CD14-positive monocyte (primary cell): ENCODE measurements around the gene DMC1. TPM values are rescaled to one million over a fixed set of nuclear protein-coding genes. Genes with fewer than 3 reads are reported as not detected.

Experiments used
- DNase-seq, 3 donors: peaks; one replicate each; pipeline ENCODE4 v3.0.0-alpha.2; 2011 to 2022
- H2AFZ ChIP-seq: 2 replicates; pipeline ENCODE4 v1.6.0; 2012; ENCODE audit warnings: mild to moderate bottlenecking, low read depth, low read length, inconsistent platforms; ENCODE audit not compliant: insufficient read depth, poor library complexity, severe bottlenecking
- H3K27ac ChIP-seq, 2 donors: 1 replicate in 1 of 2; 2 replicates in 1 of 2; pipeline ENCODE4 v1.5.1; 2012 to 2013; ENCODE audit warnings: low read length in 2 of 2, control low read depth in 1 of 2, inconsistent platforms in 1 of 2, low read depth in 1 of 2, mild to moderate bottlenecking in 1 of 2
- H3K27me3 ChIP-seq, 2 donors: one replicate each; pipeline versions ENCODE4 v1.6.0 to v1.6.1; 2011 to 2013; ENCODE audit warnings: low read length in 2 of 2; ENCODE audit not compliant: control insufficient read depth in 2 of 2, insufficient read depth in 2 of 2
- H3K36me3 ChIP-seq, 2 donors: replicated peaks in 1 of 2; 1 replicate in 1 of 2; 2 replicates in 1 of 2; pipeline versions ENCODE4 v1.5.1 to v1.6.1; 2012 to 2013; ENCODE audit warnings: low read length in 2 of 2, control low read depth in 1 of 2, inconsistent platforms in 1 of 2, mild to moderate bottlenecking in 1 of 2; ENCODE audit not compliant: insufficient read depth in 2 of 2, control insufficient read depth in 1 of 2
- H3K4me1 ChIP-seq, 2 donors: 1 replicate in 1 of 2; 2 replicates in 1 of 2; pipeline versions ENCODE4 v1.5.1 to v1.6.1; 2012 to 2013; ENCODE audit warnings: low read length in 2 of 2, control low read depth in 1 of 2, inconsistent platforms in 1 of 2, mild to moderate bottlenecking in 1 of 2, moderate library complexity in 1 of 2; ENCODE audit not compliant: insufficient read depth in 2 of 2, control insufficient read depth in 1 of 2
- H3K4me2 ChIP-seq: replicated peaks from 2 replicates; pipeline ENCODE3; 2012; ENCODE audit warnings: low read length, moderate library complexity, mild to moderate bottlenecking; ENCODE audit not compliant: poor library complexity, severe bottlenecking; ENCODE audit errors: extremely low read depth
- H3K4me3 ChIP-seq, 3 experiments: fragments of 200-600 bp in 1 of 3; sonication (generic) in 1 of 3; replicated peaks in 1 of 3; 1 replicate in 2 of 3; 2 replicates in 1 of 3; pipeline ENCODE4 v1.5.1; 2011 to 2013; ENCODE audit warnings: low read length in 3 of 3, mild to moderate bottlenecking in 3 of 3, control low read depth in 2 of 3, low read depth in 2 of 3, inconsistent platforms in 1 of 3, moderate library complexity in 1 of 3
- H3K79me2 ChIP-seq: 2 replicates; pipeline ENCODE4 v1.6.0; 2012; ENCODE audit warnings: mild to moderate bottlenecking, control low read depth, inconsistent platforms, low read length, moderate library complexity; ENCODE audit not compliant: insufficient read depth
- H3K9ac ChIP-seq: 2 replicates; pipeline ENCODE4 v1.6.0; 2017; ENCODE audit warnings: low read length, mild to moderate bottlenecking; ENCODE audit not compliant: insufficient read depth, poor library complexity, severe bottlenecking
- H3K9me3 ChIP-seq, 2 donors: replicated peaks in 1 of 2; 1 replicate in 1 of 2; 2 replicates in 1 of 2; pipeline versions ENCODE4 v1.5.1 to v1.6.1; 2012 to 2013; ENCODE audit warnings: low read length in 2 of 2, control low read depth in 1 of 2; ENCODE audit not compliant: control insufficient read depth in 1 of 2, insufficient read depth in 1 of 2
- H4K20me1 ChIP-seq: 2 replicates; pipeline ENCODE4 v1.6.0; 2012; ENCODE audit warnings: mild to moderate bottlenecking, low read length, control low read depth, moderate library complexity; ENCODE audit not compliant: insufficient read depth
- H3K27ac Mint-ChIP-seq, 7 donors: one replicate each; pipeline ENCODE4 v1.8.0; 2020; ENCODE audit warnings: mild to moderate bottlenecking in 7 of 7, mixed read lengths in 7 of 7, moderate library complexity in 6 of 7, inconsistent platforms in 2 of 7
- H3K27me3 Mint-ChIP-seq, 3 donors: one replicate each; pipeline ENCODE4 v1.8.0; 2021 to 2022; ENCODE audit warnings: low read depth in 3 of 3, mild to moderate bottlenecking in 3 of 3, mixed read lengths in 3 of 3, moderate library complexity in 3 of 3, inconsistent platforms in 1 of 3
- H3K36me3 Mint-ChIP-seq, 2 donors: one replicate each; pipeline ENCODE4 v1.8.0; 2020; ENCODE audit warnings: mixed read lengths in 2 of 2, inconsistent platforms in 1 of 2, mild to moderate bottlenecking in 1 of 2
- H3K4me1 Mint-ChIP-seq: one replicate; pipeline ENCODE4 v1.8.0; 2020; ENCODE audit warnings: mild to moderate bottlenecking, mixed read lengths
- H3K4me3 Mint-ChIP-seq, 2 donors: one replicate each; pipeline ENCODE4 v1.8.0; 2020; ENCODE audit warnings: mild to moderate bottlenecking in 2 of 2, mixed read lengths in 2 of 2, moderate library complexity in 1 of 2
- H3K9me3 Mint-ChIP-seq, 7 donors: one replicate each; pipeline ENCODE4 v1.8.0; 2020 to 2022; ENCODE audit warnings: mixed read lengths in 7 of 7, mild to moderate bottlenecking in 6 of 7, moderate library complexity in 6 of 7, inconsistent platforms in 2 of 7
- WGBS: methylation state at CpG from one replicate; pipeline ENCODE4 v1.1.5; 2013; ENCODE audit warnings: missing lambda C conversion rate; ENCODE audit not compliant: insufficient coverage; 5-methylcytosine and 5-hydroxymethylcytosine counted together
- intact Hi-C, 2 donors: fragments of 100-400 bp; cut with micrococcal nuclease; formaldehyde crosslinking; loops; one replicate each; pipeline versions ENCODE4 v1.15.0 to v1.15.1; 2023
- polyA plus RNA-seq, 3 donors: library from polyadenylated mRNA; depleted of rRNA in 1 of 3; unstranded in 2 of 3; stranded (reverse) in 1 of 3; fragments of 300-500 nt in 2 of 3; fragments of >200 nt in 1 of 3; fragmentation: Illumina TruSeq in 2 of 3; gene quantifications; 1 replicate in 2 of 3; 2 replicates in 1 of 3; pipeline ENCODE4 v1.2.3, GENCODE V29; 2012 to 2021
- TF ChIP-seq, protein P1 (sequence below): fragments of 200-600 bp; IDR thresholded peaks from one replicate; pipeline ENCODE4 v1.8.0; 2022; ENCODE audit warnings: antibody characterized with exemption, mild to moderate bottlenecking

Gene DMC1
- polyA plus RNA-seq, 3 donors, result not detected

- no peaks in the 10 kb centered on the region for H3K36me3 ChIP-seq
- H3K4me3 ChIP-seq, result no peak overlapping the region
- H3K79me2 ChIP-seq, result no peaks in the 10 kb centered on the region
- H3K4me1 ChIP-seq, result no peaks in the 10 kb centered on the region
- H2AFZ ChIP-seq, result no peak overlapping the region
- no peak overlapping the region for H3K9ac ChIP-seq
- TF ChIP-seq, protein P1, sequence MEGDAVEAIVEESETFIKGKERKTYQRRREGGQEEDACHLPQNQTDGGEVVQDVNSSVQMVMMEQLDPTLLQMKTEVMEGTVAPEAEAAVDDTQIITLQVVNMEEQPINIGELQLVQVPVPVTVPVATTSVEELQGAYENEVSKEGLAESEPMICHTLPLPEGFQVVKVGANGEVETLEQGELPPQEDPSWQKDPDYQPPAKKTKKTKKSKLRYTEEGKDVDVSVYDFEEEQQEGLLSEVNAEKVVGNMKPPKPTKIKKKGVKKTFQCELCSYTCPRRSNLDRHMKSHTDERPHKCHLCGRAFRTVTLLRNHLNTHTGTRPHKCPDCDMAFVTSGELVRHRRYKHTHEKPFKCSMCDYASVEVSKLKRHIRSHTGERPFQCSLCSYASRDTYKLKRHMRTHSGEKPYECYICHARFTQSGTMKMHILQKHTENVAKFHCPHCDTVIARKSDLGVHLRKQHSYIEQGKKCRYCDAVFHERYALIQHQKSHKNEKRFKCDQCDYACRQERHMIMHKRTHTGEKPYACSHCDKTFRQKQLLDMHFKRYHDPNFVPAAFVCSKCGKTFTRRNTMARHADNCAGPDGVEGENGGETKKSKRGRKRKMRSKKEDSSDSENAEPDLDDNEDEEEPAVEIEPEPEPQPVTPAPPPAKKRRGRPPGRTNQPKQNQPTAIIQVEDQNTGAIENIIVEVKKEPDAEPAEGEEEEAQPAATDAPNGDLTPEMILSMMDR, result no peak
- H3K27ac ChIP-seq, result no peak overlapping the region
- intact Hi-C loops, result no loop called here
- 100% methylated on average over 1 of the region's 5 CpGs for WGBS
- Mint-ChIP-seq H3K36me3 (no peaks in the 10 kb centered on the region), H3K27me3 (peaks cover 1 to 7% (median 2%) of the 10 kb centered on the region in 3 donors), H3K4me1 (no peaks in the 10 kb centered on the region), H3K9me3 (peaks cover 0 to 1% (median 0%) of the 10 kb centered on the region in 7 donors), H3K27ac (no peak overlapping the region), H3K4me3 (no peak overlapping the region)
- H3K27me3 ChIP-seq, result no peaks in the 10 kb centered on the region
- H3K4me2 ChIP-seq, result no peak overlapping the region
- H4K20me1 ChIP-seq, result no peaks in the 10 kb centered on the region
- no peaks in the 10 kb centered on the region for H3K9me3 ChIP-seq
- no peak for DNase-seq
Measured at GRCh38 chr22:38610234-38610633, 40.3 kb upstream of the DMC1 start.

DNA sequence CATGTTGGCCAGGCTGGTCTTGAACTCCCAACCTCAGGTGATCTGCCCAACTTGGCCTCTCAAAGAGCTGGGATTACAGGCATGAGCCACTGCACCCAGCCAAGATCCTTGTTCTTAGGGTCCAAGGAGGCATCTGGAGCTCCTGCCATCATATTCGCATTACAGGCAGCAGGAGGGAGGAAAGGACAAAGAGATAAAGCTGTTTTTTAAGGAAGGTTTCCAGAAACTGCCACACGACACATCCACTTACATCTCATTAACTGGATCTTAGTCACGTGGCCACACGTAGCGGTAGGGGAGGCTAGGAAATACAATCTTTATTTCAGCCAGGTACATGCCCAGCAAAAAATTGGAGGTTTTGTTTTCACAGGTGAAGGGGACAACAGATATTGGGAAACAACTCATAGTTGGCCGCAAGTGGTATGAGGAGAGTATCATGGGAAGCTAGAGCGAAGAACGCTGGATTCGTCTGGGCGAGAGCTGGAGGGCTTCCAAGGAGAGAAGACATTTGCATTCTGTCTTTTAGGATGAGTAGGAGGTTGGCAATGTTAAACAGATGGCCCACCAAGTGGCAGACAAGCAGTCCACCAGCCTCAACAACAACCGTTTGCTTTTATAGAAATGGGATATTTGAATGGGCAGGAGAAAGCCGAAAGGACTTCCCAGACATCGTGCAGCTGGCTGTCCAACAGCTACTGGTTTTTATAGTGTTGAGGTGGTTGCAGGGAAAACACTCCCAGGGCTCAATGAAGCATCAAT lies 39.2 kb upstream of the DMC1 start:
- Mint-ChIP-seq H3K4me3 (no peak overlapping the region), H3K36me3 (no peaks in the 10 kb centered on the region), H3K27me3 (peaks cover 0 to 5% (median 1%) of the 10 kb centered on the region in 3 donors), H3K4me1 (no peaks in the 10 kb centered on the region), H3K9me3 (peaks cover 0 to 1% (median 0%) of the 10 kb centered on the region in 7 donors), H3K27ac (no peak overlapping the region)
- no peaks in the 10 kb centered on the region for H3K79me2 ChIP-seq
- no peak overlapping the region for H2AFZ ChIP-seq
- H3K36me3 ChIP-seq, result no peaks in the 10 kb centered on the region
- TF ChIP-seq, protein P1, result no peak
- H4K20me1 ChIP-seq, result no peaks in the 10 kb centered on the region
- intact Hi-C loops, result no loop called here
- no peaks in the 10 kb centered on the region for H3K27me3 ChIP-seq
- no peak overlapping the region for H3K27ac ChIP-seq
- DNase-seq, result no peak
- no peak overlapping the region for H3K4me3 ChIP-seq
- H3K9me3 ChIP-seq, result no peaks in the 10 kb centered on the region
- H3K9ac ChIP-seq, result no peak overlapping the region
- no peaks in the 10 kb centered on the region for H3K4me1 ChIP-seq
- H3K4me2 ChIP-seq, result no peak overlapping the region
- 98% methylated on average over 5 of the region's 13 CpGs for WGBS
